ENCODE measurements around the gene SSC4D.
A peak's percentile ranks its signal among the peaks of the same experiment; 100 is the strongest.
"Not testable (repeated sequence)": the region's sequence is repeated elsewhere in the genome, so short reads cannot be mapped to it uniquely, and the experiment has no call there.

SSC4D gene

DNA sequence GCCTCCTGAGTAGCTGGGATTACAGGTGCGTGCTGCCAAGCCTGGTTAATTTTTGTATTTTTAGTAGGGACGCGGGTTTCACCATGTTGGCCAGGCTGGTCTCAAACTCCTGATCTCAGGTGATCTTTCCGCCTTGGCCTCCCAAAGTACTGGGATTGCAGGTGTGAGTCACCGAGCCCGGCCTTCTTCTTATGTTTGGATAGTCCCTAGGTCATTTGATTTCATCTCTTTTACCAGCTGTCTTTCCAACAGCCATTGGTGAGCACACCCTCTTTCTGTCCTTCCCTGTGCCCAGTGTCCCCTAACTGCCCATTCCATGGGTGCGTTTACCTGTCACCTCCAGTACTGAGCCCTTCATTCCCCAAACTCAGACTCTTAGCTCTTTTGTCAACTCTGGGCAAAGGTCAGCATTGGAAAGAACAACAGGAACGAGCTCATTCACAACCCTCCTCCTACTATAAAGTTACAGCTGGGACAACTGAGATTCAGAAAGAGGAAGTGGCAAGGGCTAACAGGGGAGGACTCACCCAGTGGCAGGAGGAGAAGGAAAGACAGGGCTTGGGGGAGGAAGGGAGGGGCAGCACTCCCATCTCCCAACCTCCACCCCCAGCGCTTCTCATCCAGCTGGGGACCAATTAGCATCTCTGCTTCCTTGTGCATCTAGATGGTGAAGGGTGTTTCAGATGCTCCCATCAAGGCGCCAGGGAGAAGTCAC lies 5.6 kb downstream of the SSC4D start:
- H3K27ac Mint-ChIP-seq = no peak overlapping the region
- no peak overlapping the region for H3K4me3 Mint-ChIP-seq
- no peaks in the 10 kb centered on the region for H3K36me3 Mint-ChIP-seq (ENCODE audit: low read depth)
- H3K27me3 Mint-ChIP-seq (ENCODE audit: low read depth) = no peaks in the 10 kb centered on the region
- H3K4me1 Mint-ChIP-seq (ENCODE audit: low read depth) = peaks cover 7% of the 10 kb centered on the region
- no peak for DNase-seq (ENCODE audit: low spot score)
- H3K9me3 Mint-ChIP-seq = no peaks in the 10 kb centered on the region

DNA sequence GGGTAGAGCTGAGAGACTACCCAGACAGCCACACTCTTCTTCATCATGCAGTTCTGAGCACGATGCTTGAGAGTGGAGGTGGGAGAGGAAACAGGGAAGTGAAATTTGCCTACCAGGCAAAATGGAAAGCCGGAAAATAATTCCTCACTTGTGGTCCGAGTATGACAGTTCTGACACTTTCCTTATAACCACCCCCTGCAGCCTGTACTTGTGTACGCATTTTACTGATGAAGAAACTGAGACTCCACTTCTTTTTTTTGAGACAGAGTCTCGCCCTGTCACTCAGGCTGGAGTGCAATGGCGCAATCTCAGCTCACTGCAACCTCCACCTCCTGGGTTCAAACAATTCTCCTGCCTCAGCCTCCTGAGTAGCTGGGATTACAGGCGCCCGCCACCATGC lies 6.4 kb downstream of the SSC4D start:
- DNase-seq (ENCODE audit: low spot score); H3K9me3 Mint-ChIP-seq; H3K27me3 Mint-ChIP-seq (ENCODE audit: low read depth); H3K4me3 Mint-ChIP-seq; H3K27ac Mint-ChIP-seq; H3K36me3 Mint-ChIP-seq (ENCODE audit: low read depth); H3K4me1 Mint-ChIP-seq (ENCODE audit: low read depth): not testable (repeated sequence)

DNA sequence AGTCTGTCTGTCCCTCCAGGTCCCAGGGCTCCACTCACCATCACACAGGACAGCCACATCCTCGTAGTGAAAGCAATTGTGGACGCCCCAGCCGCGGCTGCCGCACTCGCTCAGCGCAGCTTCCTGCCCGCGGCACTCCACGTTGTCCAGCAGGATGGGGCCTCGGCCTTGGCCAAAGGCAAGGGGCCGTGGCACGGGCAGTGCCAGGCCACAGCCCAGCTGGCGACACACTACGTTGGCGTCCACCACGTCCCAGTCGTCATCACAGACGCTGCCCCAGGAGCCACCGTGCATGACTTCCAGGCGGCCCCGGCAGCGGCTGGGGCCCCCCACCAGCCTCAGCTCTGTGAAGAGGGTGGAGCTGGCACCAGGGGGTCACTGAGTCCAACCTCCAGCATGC lies 9.2 kb downstream of the SSC4D start:
- H3K27me3 Mint-ChIP-seq (ENCODE audit: low read depth) = no peaks in the 10 kb centered on the region
- H3K36me3 Mint-ChIP-seq (ENCODE audit: low read depth) = no peaks in the 10 kb centered on the region
- H3K27ac Mint-ChIP-seq = no peak overlapping the region
- no peak overlapping the region for H3K4me3 Mint-ChIP-seq
- no peaks in the 10 kb centered on the region for H3K9me3 Mint-ChIP-seq
- peaks cover 13% of the 10 kb centered on the region for H3K4me1 Mint-ChIP-seq (ENCODE audit: low read depth)
- no peak for DNase-seq (ENCODE audit: low spot score)

DNA sequence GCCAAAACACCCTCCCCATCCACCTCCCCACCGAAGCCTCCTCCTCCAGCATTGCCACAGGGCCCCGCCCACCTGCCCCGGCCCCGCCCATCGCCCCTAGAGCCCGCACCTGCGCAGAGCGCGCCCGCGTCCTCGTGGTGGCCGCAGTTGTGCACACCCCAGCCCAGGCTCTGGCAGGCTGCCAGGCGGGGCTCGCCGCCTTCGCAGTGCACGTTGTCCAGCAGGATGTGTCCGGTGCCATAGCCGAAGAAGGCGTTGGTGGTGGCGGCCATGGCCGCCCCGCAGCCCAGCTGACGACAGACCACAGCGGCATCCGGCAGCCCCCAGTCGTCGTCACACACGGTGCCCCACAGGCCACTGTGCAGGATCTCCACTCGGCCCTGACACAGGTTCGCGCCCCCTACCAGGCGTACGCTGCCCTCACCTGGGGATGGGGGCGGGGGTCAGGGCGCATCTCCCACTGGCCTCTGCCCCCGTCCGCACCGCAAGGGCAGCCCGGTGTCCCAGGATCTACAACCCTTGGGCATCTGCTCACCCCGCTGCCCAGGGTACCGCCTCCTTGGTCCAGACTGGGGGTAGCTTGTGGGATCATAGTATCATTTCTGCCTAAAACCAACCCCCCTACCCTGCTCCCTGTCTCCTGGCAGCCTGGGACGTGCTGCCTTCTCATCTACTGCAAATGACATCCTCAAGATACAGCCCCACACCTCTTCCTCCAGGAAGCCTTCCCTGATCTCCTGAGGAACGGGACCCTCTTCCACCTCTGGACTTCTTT lies 11.9 kb downstream of the SSC4D start:
- Mint-ChIP-seq H3K27ac (peak overlapping the region; percentile 62), H3K4me3 (peak overlapping the region; percentile 77), H3K36me3 (ENCODE audit: low read depth) (no peaks in the 10 kb centered on the region), H3K9me3 (no peaks in the 10 kb centered on the region), H3K4me1 (ENCODE audit: low read depth) (peaks cover 11% of the 10 kb centered on the region), H3K27me3 (ENCODE audit: low read depth) (no peaks in the 10 kb centered on the region)
- DNase-seq (ENCODE audit: low spot score) = peak; percentile 72

DNA sequence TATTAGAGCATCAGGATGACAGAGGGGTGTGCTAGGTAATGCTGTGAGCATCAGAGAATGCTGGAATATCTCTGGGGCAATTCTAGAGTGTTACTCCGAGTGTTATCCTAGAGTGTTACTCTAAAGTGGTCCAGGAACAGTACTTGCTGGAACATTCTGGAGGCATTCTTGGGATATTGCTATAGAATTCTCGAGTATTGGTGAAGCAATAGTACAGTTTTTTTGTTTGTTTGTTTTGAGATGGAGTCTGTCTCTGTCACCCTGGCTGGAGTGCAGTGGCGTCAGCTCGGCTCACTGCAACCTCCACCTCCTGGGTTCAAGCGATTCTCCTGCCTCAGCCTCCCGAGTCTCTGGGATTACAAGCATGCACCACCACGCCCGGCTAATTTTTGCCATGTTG lies 12.6 kb downstream of the SSC4D start:
- Mint-ChIP-seq H3K4me1 (ENCODE audit: low read depth) (peaks cover 14% of the 10 kb centered on the region), H3K36me3 (ENCODE audit: low read depth) (no peaks in the 10 kb centered on the region), H3K9me3 (no peaks in the 10 kb centered on the region), H3K4me3 (peak overlapping the region; percentile 77), H3K27me3 (ENCODE audit: low read depth) (no peaks in the 10 kb centered on the region), H3K27ac (no peak overlapping the region)
- no peak for DNase-seq (ENCODE audit: low spot score)

DNA sequence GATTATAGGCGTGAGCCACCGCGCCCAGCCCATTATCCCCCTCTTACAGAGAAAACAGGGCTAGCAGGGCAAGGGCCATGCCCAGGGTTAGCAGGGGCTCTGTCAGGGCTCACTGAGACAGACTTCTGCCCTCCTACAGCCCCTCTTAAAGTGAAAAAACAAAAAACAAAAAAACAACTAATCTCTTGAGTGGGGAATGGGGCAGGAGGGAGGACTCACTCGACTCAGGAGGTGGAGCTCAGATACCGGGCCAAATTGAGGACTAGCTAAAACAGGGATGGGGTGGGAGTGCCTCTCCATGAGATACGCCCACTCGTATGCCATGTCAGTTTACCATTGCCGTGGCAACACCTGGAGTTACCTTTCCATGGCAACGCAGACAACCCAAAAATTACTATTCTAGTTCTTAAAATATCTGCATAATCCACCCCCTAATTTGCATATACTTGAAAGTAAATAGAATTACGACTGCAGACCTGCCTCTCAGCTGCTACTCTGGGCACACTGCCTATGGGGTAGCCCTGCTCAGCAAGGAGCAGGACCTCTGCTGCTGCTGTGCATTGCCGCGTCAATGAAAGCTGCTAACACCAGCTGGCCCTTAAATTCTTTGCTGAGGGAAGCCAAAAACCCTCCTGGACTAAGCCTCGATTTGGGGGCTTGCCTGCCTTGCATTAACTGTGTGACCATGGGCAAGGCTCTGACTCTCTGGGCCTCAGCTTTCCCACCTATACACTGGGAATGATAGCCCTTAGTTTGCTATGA lies 13.4 kb downstream of the SSC4D start:
- Mint-ChIP-seq H3K36me3 (ENCODE audit: low read depth) (no peaks in the 10 kb centered on the region), H3K4me3 (no peak overlapping the region), H3K9me3 (no peaks in the 10 kb centered on the region), H3K27me3 (ENCODE audit: low read depth) (no peaks in the 10 kb centered on the region), H3K27ac (no peak overlapping the region), H3K4me1 (ENCODE audit: low read depth) (peaks cover 14% of the 10 kb centered on the region)
- no peak for DNase-seq (ENCODE audit: low spot score)

DNA sequence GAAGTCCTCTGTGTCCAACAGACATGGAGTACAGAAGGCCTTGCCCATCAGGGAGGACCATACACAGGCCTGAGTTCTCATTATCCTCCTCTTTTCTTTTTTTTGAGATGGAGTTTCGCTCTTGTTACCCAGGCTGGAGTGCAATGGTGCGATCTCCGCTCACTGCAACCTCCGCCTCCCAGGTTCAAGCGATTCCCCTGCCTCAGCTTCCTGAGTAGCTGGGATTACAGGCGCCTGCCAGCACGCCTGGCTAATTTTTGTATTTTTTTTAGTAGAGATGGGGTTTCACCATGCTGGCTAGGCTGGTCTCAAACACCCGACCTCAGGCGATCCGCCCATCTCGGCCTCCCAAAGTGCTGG lies 13.9 kb downstream of the SSC4D start:
- H3K4me1 Mint-ChIP-seq (ENCODE audit: low read depth) = peaks cover 14% of the 10 kb centered on the region
- not testable (repeated sequence) for H3K9me3 Mint-ChIP-seq; H3K36me3 Mint-ChIP-seq (ENCODE audit: low read depth); H3K27me3 Mint-ChIP-seq (ENCODE audit: low read depth); H3K4me3 Mint-ChIP-seq; DNase-seq (ENCODE audit: low spot score); H3K27ac Mint-ChIP-seq

DNA sequence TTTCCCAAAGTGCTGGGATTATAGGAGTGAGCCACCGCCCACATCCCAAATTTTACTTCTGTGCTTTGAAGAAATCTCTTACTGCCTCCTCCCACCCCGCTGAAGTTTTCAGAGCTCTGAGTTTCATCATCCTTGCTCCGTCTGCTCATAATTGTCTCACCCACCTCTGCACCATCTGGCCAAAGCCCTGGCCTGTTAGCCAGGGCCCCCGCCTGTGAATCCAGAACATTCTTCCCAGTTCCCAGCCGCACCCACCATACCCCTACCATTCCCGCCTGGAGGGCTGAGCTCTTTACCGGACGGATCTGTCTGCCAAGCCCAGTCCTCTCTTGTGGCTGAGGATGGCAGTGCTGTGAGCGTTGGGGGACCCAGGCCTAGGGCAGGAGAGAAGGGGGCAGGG lies 14.5 kb downstream of the SSC4D start:
- H3K36me3 Mint-ChIP-seq (ENCODE audit: low read depth) = no peaks in the 10 kb centered on the region
- H3K27me3 Mint-ChIP-seq (ENCODE audit: low read depth) = no peaks in the 10 kb centered on the region
- H3K4me3 Mint-ChIP-seq = peak overlapping the region; percentile 6
- no peak overlapping the region for H3K27ac Mint-ChIP-seq
- peaks cover 14% of the 10 kb centered on the region for H3K4me1 Mint-ChIP-seq (ENCODE audit: low read depth)
- H3K9me3 Mint-ChIP-seq = no peaks in the 10 kb centered on the region
- no peak for DNase-seq (ENCODE audit: low spot score)

DNA sequence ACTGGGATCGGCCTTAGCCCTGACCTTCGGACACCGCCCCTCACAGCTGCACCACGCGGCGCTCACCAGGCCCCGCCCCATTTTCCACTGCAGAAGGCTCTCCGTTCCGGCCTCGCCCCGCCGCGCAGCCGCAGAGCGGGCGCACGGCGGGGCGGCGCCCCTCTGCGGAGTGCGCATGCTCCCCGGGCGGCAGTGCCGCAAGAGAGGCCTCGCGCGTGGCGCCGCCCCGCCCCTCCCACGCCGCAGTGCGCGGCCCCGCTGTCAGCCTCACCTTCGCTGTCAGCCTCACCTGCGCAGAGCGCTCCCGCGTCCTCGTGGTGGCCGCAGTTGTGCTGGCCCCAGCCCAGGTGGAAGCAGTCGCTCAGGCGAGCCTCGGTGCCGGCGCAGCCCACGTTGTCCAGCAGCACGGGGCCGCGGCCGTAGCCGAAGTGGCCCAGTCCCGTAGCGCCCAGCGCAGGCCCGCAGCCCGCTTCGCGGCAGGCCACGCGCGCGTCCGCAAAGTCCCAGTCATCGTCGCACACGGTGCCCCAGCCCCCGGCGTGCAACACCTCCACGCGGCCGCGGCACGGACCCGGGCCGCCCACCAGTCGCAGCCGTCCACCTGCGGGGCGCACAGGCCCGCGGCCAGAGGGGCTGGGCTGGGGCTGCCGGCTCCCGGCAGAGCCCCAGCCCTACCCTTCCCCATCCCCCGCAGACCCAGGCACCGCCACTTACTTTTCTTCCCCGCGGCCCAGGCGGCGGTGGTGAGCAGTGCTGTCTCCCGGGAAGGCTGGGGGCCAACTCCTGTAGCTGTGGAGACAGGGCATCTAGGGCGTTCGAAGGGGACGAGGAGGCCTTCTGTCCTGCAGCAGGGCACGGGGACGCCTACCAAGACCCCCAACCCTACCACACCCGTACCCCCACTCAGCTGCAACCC lies 16.1 kb downstream of the SSC4D start:
- Mint-ChIP-seq H3K9me3 (no peaks in the 10 kb centered on the region), H3K4me3 (peak overlapping the region; percentile 93), H3K36me3 (ENCODE audit: low read depth) (no peaks in the 10 kb centered on the region), H3K4me1 (ENCODE audit: low read depth) (peaks cover 17% of the 10 kb centered on the region), H3K27me3 (ENCODE audit: low read depth) (no peaks in the 10 kb centered on the region), H3K27ac (peak overlapping the region; percentile 99)
- DNase-seq (ENCODE audit: low spot score) = peak; percentile 92

DNA sequence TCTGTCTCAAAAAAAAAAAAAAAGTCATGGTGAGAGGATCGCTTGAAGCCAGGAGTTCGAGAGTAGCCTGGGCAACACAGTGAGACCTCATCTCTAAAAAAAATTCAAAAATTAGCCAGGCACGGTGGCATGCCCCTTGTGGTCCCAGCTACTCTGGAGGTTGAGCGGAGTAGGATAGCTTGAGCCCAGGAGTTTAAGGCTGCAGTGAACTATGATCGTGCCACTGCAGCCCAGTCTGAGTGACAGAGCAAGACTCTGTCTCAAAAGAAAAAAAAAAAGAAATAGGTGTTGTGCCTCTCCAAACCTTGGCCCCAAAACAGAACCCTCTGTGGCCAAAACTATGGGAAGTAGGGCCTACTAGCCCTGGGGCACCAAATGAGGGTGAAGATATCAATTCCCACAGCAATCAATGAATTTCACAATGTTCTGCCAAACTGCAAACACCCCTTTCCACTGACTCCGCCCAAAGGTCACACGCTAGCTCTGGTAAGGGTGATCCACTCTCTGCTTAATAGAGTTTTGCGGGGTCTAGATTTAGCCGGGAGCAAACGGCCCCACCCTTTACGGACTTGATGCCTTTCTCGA lies 16.9 kb downstream of the SSC4D start:
- Mint-ChIP-seq H3K4me1 (ENCODE audit: low read depth) (peaks cover 13% of the 10 kb centered on the region), H3K9me3 (no peaks in the 10 kb centered on the region), H3K27me3 (ENCODE audit: low read depth) (no peaks in the 10 kb centered on the region), H3K36me3 (ENCODE audit: low read depth) (no peaks in the 10 kb centered on the region), H3K4me3 (peak overlapping the region; percentile 93), H3K27ac (peak overlapping the region; percentile 99)
- DNase-seq (ENCODE audit: low spot score) = no peak

DNA sequence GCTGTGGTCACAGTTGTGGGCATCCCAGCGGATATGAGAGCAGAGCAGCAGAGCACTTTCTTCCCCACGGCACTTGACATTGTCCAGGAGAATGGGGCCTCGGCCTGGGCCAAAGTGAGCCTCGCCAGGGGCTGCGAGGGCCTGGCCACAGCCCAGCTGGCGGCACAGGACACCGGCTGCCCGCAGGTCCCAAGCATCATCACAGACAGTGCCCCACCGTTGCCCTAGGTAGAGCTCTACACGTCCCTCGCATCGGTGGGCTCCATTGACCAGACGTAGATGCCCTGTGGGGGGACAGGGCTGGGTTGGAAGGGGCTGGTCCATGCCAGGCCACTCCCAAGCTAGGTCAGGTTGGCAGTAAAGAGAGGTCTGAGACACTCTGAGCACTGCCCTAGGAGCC lies 19.4 kb downstream of the SSC4D start:
- Mint-ChIP-seq H3K4me3 (no peak overlapping the region), H3K4me1 (ENCODE audit: low read depth) (peaks cover 10% of the 10 kb centered on the region), H3K27ac (peak overlapping the region; percentile 21), H3K27me3 (ENCODE audit: low read depth) (no peaks in the 10 kb centered on the region), H3K36me3 (ENCODE audit: low read depth) (no peaks in the 10 kb centered on the region), H3K9me3 (no peaks in the 10 kb centered on the region)
- DNase-seq (ENCODE audit: low spot score) = no peak

DNA sequence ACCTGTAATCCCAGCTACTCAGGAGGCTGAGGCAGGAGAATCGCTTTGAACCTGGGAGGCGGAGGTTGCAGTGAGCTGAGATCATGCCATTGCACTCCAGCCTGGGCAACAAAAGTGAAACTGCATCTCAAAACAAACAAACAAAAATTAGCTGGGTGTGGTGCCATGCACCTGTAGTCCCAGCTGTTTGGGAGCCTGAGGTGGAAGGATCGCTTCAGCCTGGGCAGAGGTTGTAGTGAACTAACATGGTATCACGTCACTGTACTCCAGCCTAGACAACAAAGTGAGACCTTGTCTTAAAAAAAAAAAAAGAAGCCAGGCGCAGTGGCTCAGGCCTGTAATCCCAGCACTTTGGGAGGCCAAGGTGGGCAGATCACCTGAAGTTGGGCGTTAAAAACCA lies 21.7 kb downstream of the SSC4D start:
- not testable (repeated sequence) for H3K4me1 Mint-ChIP-seq (ENCODE audit: low read depth); DNase-seq (ENCODE audit: low spot score); H3K27me3 Mint-ChIP-seq (ENCODE audit: low read depth); H3K9me3 Mint-ChIP-seq; H3K36me3 Mint-ChIP-seq (ENCODE audit: low read depth); H3K4me3 Mint-ChIP-seq; H3K27ac Mint-ChIP-seq

DNA sequence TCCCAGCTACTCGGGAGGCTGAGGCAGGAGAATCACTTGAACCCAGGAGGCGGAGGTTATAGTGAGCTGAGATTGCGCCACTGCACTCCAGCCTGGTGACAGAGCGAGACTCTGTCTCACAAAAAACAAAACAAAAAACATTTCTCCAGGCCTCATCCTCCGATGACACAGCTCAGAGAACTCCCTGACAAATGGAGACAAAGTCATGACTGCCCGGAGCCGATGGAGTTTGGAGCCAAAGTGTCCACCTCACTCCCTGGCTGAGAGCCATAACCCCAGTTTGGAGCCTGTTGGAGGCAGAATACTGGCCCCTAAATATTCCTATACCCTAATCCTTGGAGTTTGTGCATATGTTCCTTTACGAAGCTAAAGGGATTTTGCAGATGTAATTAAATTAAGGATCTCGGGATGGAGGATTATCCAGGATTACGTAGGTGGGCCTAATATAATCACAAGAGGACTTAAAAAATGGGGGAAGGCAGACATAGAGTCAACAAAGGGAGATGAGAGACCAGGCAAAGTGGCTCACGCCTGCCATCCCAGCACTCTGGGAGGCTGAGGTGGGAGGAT lies 22.7 kb downstream of the SSC4D start:
- no peak overlapping the region for H3K27ac Mint-ChIP-seq
- H3K4me3 Mint-ChIP-seq = no peak overlapping the region
- no peak for DNase-seq (ENCODE audit: low spot score)
- no peaks in the 10 kb centered on the region for H3K36me3 Mint-ChIP-seq (ENCODE audit: low read depth)
- H3K4me1 Mint-ChIP-seq (ENCODE audit: low read depth) = peaks cover 3% of the 10 kb centered on the region
- no peaks in the 10 kb centered on the region for H3K27me3 Mint-ChIP-seq (ENCODE audit: low read depth)
- no peaks in the 10 kb centered on the region for H3K9me3 Mint-ChIP-seq
